ENCODE measurements around the gene MNX1.

MNX1 gene

GRCh38 chr7:157014635-157015555, 4.4 kb upstream of the MNX1 start:
- DNase-seq (ENCODE audit: low read depth): no peak

- DNase-seq (ENCODE audit: low read depth): no peak
Measured at GRCh38 chr7:157013602-157014549, 3.4 kb upstream of the MNX1 start.

- no peak for DNase-seq (ENCODE audit: low read depth)
Measured at GRCh38 chr7:157013101-157013500, 2.6 kb upstream of the MNX1 start.

- no peak for DNase-seq (ENCODE audit: low read depth)
Measured at GRCh38 chr7:157012113-157012547, 1.7 kb upstream of the MNX1 start.

- no peak for DNase-seq (ENCODE audit: low read depth)
Measured at GRCh38 chr7:157011333-157012112, 1.1 kb upstream of the MNX1 start.

GRCh38 chr7:157009778-157010587, 480 bp downstream of the MNX1 start:
- no peak for DNase-seq (ENCODE audit: low read depth)

- DNase-seq (ENCODE audit: low read depth): no peak
Measured at GRCh38 chr7:157009170-157009777, 1.2 kb downstream of the MNX1 start.

GRCh38 chr7:157008206-157009169, 2.0 kb downstream of the MNX1 start:
- no peak for DNase-seq (ENCODE audit: low read depth)

- no peak for DNase-seq (ENCODE audit: low read depth)
Measured at GRCh38 chr7:157007470-157008066, 2.9 kb downstream of the MNX1 start.

- no peak for DNase-seq (ENCODE audit: low read depth)
Measured at GRCh38 chr7:157006829-157007469, 3.5 kb downstream of the MNX1 start.

GRCh38 chr7:157006205-157006747, 4.2 kb downstream of the MNX1 start:
- DNase-seq (ENCODE audit: low read depth): no peak

GRCh38 chr7:157005456-157006204, 4.8 kb downstream of the MNX1 start:
- DNase-seq (ENCODE audit: low read depth): no peak

GRCh38 chr7:157004521-157005455, 5.7 kb downstream of the MNX1 start:
- DNase-seq (ENCODE audit: low read depth): no peak

- no peak for DNase-seq (ENCODE audit: low read depth)
Measured at GRCh38 chr7:157003756-157004520, 6.5 kb downstream of the MNX1 start.

- no peak for DNase-seq (ENCODE audit: low read depth)
Measured at GRCh38 chr7:157003445-157003755, 7.1 kb downstream of the MNX1 start.

Measured in T follicular helper cell (primary cell).